H1 (cell line): ENCODE results near the gene PPIL6.

Experiments
- CHD1 ChIP-seq: IDR thresholded peaks from 2 replicates; pipeline ENCODE4 v1.6.1; 2012; ENCODE audit warnings: low read depth, low read length, improper control_type of control experiment
- MAFK ChIP-seq: IDR thresholded peaks from 2 replicates; pipeline ENCODE4 v1.6.1; 2012; ENCODE audit warnings: low read depth, mild to moderate bottlenecking, improper control_type of control experiment, low read length
- RAD21 ChIP-seq, 2 experiments: IDR thresholded peaks in 1 of 2; conservative IDR thresholded peaks in 1 of 2; 2 replicates each; pipeline ENCODE4 v1.6.1; 2011; ENCODE audit warnings: low read depth in 2 of 2, low read length in 2 of 2, improper control_type of control experiment in 1 of 2, inconsistent platforms in 1 of 2, mild to moderate bottlenecking in 1 of 2, moderate library complexity in 1 of 2
- RBBP5 ChIP-seq: IDR thresholded peaks from 2 replicates; pipeline ENCODE4 v1.7.1; 2012; ENCODE audit warnings: low read depth, mild to moderate bottlenecking, inconsistent platforms, low read length, moderate library complexity, borderline replicate concordance
- YY1 ChIP-seq: IDR thresholded peaks from 2 replicates; pipeline ENCODE4 v1.6.1; 2011; ENCODE audit warnings: low read depth, mild to moderate bottlenecking, low read length
- TF ChIP-seq, protein P1 (sequence below), 3 experiments: IDR thresholded peaks; 1 replicate in 2 of 3; 2 replicates in 1 of 3; pipeline versions ENCODE4 v1.5.1 to v1.6.1; 2011; ENCODE audit warnings: low read length in 3 of 3, mild to moderate bottlenecking in 3 of 3, inconsistent platforms in 2 of 3, low read depth in 1 of 3, moderate library complexity in 1 of 3; ENCODE audit not compliant: insufficient read depth in 1 of 3; ENCODE audit errors: control extremely low read depth in 1 of 3

DNA sequence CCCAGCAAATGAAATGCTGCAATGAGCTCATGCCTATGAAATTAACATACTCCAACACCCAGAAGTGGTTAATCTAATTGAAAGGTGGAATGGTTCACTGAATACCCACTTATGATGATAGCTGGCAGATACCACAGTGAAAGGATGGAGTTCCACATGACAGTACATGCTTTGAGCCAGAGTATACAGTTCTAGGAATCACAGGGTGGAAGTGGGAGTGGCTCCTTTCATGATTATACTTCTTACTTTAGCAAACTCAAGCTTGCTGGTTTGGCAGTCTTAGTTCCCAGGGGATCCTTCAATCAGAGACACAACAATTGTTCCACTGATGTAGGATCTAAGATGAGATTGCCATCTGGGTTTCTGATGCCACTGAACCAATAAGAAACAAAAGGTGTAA lies 79.6 kb downstream of the PPIL6 start:
- TF ChIP-seq MAFK (no peak), RAD21 (IDR thresholded peaks at IDR 0.05 in 1 of 2, conservative IDR thresholded peaks at IDR 0.05 in 1 of 2; ENCODE audit: low read depth in 2 of 2, low read length in 2 of 2) (no peak), YY1 (no peak), CHD1 (no peak), RBBP5 (no peak)
- TF ChIP-seq, protein P1, sequence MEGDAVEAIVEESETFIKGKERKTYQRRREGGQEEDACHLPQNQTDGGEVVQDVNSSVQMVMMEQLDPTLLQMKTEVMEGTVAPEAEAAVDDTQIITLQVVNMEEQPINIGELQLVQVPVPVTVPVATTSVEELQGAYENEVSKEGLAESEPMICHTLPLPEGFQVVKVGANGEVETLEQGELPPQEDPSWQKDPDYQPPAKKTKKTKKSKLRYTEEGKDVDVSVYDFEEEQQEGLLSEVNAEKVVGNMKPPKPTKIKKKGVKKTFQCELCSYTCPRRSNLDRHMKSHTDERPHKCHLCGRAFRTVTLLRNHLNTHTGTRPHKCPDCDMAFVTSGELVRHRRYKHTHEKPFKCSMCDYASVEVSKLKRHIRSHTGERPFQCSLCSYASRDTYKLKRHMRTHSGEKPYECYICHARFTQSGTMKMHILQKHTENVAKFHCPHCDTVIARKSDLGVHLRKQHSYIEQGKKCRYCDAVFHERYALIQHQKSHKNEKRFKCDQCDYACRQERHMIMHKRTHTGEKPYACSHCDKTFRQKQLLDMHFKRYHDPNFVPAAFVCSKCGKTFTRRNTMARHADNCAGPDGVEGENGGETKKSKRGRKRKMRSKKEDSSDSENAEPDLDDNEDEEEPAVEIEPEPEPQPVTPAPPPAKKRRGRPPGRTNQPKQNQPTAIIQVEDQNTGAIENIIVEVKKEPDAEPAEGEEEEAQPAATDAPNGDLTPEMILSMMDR (IDR thresholded peaks at IDR 0.05; ENCODE audit: control extremely low read depth in 1 of 3, insufficient read depth in 1 of 3, low read depth in 1 of 3, low read length in 3 of 3): no peak
